Ecto neural progenitor cell (in vitro differentiated cells): ENCODE results near the gene NME7.
"Not testable (repeated sequence)": the region's sequence is repeated elsewhere in the genome, so short reads cannot be mapped to it uniquely, and the experiment has no call there.

Experiments
- DNase-seq: peaks from one replicate; pipeline ENCODE4 v3.0.0-alpha.2; 2018; ENCODE audit warnings: low spot score

The NME7 gene

GRCh38 chr1:169127305-169127704, 240.3 kb downstream of the NME7 start:
- no peak for DNase-seq

GRCh38 chr1:169126335-169126734, 241.3 kb downstream of the NME7 start:
- DNase-seq: no peak

GRCh38 chr1:169125597-169125996, 242.0 kb downstream of the NME7 start:
- not testable (repeated sequence) for DNase-seq

DNA sequence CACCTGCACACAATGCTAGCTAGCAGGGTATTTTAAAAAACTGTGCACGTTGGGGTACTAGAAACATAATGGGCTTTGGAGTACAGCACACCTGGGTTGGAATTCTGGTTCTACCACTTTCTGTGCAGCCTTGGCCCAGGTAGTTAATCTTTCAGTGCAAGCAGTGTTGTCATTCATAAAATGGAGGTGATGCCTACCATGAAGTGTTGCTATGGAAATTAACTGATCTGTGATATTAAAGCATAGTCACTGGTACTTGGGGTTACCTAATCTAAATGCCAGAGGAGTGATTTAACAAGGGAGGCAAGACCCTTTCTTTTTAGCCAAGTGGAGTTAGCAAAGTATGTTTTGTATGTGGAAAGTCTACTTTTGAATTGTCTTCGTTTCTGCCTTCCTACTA, 243.1 kb downstream of the NME7 start:
- DNase-seq: no peak

GRCh38 chr1:169122976-169123375, 244.6 kb downstream of the NME7 start:
- DNase-seq: no peak

- DNase-seq: no peak
Observed at GRCh38 chr1:169121146-169121923, 246.3 kb downstream of the NME7 start.

DNA sequence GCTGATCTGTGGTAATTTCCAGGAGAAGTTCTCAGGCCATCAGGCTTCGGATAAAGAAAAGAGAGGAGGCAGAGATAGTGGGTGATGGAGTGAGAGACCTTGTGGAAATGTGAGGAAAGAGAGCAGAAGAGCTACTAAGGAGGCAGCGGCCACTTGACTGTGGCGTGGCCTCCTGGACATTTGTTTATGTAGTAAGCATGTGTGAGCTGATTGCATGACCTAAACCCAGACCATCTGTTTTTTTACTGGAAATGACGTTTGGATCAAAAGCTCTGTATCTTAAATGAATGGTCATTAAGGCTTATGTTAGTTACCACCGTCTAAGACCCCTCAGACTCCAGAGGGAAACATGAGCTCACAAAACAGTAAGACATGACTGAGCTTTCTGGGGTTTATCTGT, 247.5 kb downstream of the NME7 start:
- no peak for DNase-seq

- DNase-seq: no peak
Observed at GRCh38 chr1:169119405-169119804, 248.2 kb downstream of the NME7 start.

GRCh38 chr1:169118227-169118626, 249.4 kb downstream of the NME7 start:
- no peak for DNase-seq

GRCh38 chr1:169117599-169117998, 250.0 kb downstream of the NME7 start:
- no peak for DNase-seq

- DNase-seq: no peak
Observed at GRCh38 chr1:169117014-169117413, 250.6 kb downstream of the NME7 start.

- DNase-seq: no peak
Observed at GRCh38 chr1:169115891-169116585, 251.6 kb downstream of the NME7 start.

GRCh38 chr1:169113613-169114119, 253.9 kb downstream of the NME7 start:
- no peak for DNase-seq

- DNase-seq: no peak
Observed at GRCh38 chr1:169112241-169112640, 255.4 kb downstream of the NME7 start.

GRCh38 chr1:169111472-169111871, 256.1 kb downstream of the NME7 start:
- no peak for DNase-seq

GRCh38 chr1:169110689-169111447, 256.7 kb downstream of the NME7 start:
- DNase-seq: no peak

DNA sequence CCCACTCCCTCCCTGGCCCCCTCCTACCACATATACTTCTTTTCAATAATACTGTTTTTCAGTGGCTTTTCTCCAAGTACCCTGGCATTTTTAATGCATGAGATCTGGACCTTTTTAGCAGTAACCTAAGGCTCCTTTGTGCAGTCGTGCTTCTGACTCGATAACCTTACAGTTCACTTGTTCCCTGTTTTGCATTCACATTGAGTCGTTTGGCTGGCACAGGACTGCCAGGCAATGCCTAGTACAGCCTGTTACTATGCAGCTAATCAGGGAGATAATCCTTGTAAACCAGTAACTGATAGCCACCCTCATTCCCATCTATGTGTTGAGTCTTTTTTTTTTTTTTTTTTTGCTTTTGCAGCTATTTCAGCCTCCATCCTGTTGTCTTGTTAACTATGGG, 257.4 kb downstream of the NME7 start:
- DNase-seq: no peak

GRCh38 chr1:169109561-169110134, 257.9 kb downstream of the NME7 start:
- DNase-seq: no peak

DNA sequence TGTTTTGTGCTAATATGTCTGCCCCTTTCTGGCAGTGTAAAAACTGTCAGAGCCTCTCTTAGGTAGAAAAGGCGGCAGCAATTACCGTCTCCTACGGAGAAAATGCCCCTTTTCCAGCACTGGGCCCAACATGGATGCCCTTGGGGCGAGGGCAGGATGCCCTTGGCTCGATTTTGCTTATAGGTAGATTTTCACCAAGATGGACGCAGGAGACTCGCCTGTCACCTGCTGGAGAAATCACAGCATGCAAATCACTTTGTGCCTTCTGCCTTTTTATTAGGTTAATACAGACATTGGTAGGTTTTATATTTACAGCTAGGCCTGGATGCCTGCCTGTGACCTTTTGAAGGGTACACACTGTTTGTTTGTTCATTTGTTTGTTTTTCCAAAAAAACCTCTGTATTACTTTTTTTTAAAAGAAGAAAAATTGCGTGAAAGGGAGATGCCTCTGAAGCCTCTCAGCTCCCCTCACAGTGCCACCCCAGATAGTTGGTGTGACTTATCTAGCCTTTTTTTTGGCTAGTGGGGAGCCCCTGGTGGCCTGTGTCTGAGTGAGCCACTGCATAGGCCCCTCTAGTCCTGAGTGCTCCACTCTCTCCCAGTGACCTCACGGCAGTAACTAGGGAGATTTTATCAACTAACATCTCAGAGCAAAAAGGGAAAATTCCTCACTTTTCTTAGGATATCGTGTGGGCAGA, 258.6 kb downstream of the NME7 start:
- DNase-seq: no peak

GRCh38 chr1:169108223-169108622, 259.4 kb downstream of the NME7 start:
- DNase-seq: no peak

- no peak for DNase-seq
Observed at GRCh38 chr1:169107603-169108208, 259.9 kb downstream of the NME7 start.
